ENCODE data around the gene METRN. TPM values are rescaled to one million over a fixed set of nuclear protein-coding genes. Genes with fewer than 3 reads are reported as not detected.

Gene METRN
- polyA plus RNA-seq, 6 donors from 2014 or later, result 4.0 to 10.2 (median 6.2) TPM; not detected in 1

DNA sequence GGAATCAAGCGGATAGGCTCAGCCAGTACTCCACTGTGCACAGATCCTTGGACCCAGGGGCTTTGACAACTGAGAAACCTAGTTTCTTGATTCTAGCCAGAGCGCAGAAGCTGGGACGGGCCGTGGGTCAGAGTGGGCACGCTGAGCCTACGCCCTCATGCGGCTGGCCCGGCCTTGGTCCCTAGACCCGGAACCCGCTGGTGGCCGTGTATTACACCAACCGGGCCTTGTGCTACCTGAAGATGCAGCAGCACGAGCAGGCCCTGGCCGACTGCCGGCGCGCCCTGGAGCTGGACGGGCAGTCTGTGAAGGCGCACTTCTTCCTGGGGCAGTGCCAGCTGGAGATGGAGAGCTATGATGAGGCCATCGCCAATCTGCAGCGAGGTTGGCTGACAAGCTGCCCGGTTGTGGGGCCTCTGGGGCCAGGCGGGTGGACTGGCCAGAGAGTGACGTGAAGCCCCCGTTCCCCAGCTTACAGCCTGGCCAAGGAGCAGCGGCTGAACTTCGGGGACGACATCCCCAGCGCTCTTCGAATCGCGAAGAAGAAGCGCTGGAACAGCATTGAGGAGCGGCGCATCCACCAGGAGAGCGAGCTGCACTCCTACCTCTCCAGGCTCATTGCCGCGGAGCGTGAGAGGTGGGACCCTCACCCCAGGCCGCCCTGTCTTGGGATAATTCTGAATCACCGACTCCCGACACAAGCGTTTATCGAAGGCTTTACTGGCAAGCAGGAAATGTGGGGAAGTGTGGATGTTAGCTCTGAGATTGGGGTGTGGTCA lies 33.8 kb upstream of the METRN start:
- peak overlapping the region; percentile 68 to 93 (median 83) for H3K4me3 Mint-ChIP-seq
- peaks cover 0 to 9% (median 0%) of the 10 kb centered on the region in 3 donors for H3K27me3 Mint-ChIP-seq
- H3K36me3 Mint-ChIP-seq, result no peaks in the 10 kb centered on the region
- DNase-seq, result no peak
- peaks cover 4 to 35% (median 34%) of the 10 kb centered on the region in 3 donors for H3K4me1 Mint-ChIP-seq
- ATAC-seq (ENCODE audit: low read depth in 2 of 2), result no peak
- H3K9me3 Mint-ChIP-seq, result no peaks in the 10 kb centered on the region
- H3K27ac Mint-ChIP-seq, result peak overlapping the region in 2 of 6 donors; percentile 29 to 56

DNA sequence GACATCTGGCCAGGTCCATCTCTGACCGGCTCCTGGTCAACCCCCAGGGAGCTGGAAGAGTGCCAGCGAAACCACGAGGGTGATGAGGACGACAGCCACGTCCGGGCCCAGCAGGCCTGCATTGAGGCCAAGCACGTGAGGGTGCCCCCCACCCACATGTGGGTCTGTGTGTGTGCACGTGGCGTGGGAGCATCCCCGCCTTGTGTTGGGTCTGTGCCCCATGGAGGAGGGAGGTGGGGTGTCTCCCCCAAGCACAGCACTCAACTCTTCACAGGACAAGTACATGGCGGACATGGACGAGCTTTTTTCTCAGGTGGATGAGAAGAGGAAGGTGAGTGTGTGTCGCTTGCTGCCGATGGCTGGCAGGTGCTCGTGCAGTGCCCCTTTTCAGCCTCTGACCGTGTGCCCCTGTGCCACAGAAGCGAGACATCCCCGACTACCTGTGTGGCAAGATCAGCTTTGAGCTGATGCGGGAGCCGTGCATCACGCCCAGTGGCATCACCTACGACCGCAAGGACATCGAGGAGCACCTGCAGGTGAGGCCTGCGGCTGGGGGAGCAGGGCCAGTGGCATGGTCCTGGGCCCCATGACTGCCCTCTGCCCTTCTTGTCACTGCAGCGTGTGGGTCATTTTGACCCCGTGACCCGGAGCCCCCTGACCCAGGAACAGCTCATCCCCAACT lies 33.0 kb upstream of the METRN start:
- Mint-ChIP-seq H3K4me3 (peak overlapping the region; percentile 68 to 89 (median 82)), H3K4me1 (peaks cover 4 to 38% (median 36%) of the 10 kb centered on the region in 3 donors), H3K9me3 (no peaks in the 10 kb centered on the region), H3K36me3 (no peaks in the 10 kb centered on the region), H3K27ac (peak overlapping the region in 3 of 6 donors; percentile 24 to 81 (median 54)), H3K27me3 (peaks cover 0 to 6% (median 0%) of the 10 kb centered on the region in 3 donors)
- ATAC-seq (ENCODE audit: low read depth in 2 of 2), result no peak
- no peak for DNase-seq

DNA sequence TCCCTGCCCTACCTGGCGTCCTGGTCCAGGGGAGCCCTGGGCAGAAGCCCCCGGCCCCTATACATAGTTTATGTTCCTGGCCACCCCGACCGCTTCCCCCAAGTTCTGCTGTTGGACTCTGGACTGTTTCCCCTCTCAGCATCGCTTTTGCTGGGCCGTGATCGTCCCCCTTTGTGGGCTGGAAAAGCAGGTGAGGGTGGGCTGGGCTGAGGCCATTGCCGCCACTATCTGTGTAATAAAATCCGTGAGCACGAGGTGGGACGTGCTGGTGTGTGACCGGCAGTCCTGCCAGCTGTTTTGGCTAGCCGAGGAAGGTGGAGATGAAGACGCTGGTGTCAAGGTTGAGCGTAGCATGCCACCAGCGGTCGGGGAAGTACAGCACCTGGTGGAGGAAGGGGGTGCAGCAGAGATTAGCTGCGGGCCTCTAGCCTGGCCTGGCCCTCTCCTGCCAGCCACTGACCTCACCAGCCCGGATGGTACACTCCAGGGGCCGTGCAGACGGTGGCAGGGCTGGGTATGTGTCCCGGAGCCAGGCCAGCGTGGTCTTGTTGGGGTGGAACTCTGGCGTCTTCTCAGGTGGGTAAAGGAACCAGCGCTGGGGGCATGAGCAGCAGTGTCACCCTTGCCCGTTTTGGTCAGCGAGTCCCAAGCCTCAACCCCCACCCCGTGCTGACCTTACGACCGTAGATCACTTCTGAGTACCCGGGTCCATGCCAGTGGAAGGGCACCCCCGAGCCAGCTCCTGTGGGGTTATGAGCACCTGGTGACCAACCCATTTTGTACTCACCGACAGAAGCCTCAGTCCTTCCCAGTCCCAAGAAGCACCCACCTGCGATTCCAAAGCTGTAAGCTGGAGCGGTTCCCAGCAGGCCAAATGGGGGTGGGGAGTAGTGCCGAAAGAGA lies 32.2 kb upstream of the METRN start:
- ATAC-seq (ENCODE audit: low read depth in 2 of 2) (no peak), DNase-seq (no peak)
- H3K27ac Mint-ChIP-seq, result peak overlapping the region in 4 of 6 donors; percentile 32 to 83 (median 69)
- H3K36me3 Mint-ChIP-seq, result no peaks in the 10 kb centered on the region
- no peaks in the 10 kb centered on the region for H3K9me3 Mint-ChIP-seq
- H3K27me3 Mint-ChIP-seq, result no peaks in the 10 kb centered on the region
- H3K4me3 Mint-ChIP-seq, result peak overlapping the region; percentile 68 to 89 (median 82)
- peaks cover 4 to 38% (median 38%) of the 10 kb centered on the region in 3 donors for H3K4me1 Mint-ChIP-seq

DNA sequence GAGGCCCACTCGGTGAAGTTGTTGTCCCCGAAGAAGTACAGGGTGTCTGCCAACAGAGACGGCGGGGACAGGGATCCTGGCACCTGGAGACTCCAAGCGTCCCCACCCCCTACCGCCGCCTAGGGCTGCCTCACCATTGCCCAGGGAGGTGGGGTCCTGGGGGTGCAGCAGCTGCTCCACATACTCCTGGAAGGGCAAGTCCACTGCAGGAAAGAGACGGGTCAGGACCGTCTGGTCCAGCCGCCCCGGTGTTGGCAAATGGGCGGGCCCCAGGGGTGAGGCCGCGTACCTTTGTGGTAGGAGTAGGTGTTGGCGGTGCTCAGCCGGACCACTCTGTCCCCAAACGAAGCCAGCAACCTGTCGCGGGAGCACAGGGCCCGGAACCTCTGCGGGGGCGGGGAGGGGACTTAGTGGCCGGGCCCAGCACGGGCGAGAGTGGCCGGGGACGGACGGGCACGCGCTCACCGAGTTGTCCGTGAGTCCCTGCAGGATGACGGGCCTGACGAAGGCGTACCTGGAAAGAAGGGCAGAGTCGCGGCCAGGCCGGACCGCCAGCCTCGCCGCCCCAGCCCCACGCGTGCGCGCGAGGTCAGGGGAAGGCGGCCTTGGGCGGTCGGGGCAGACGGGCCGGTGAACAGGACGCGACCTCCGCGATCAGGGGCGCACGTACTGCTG lies 31.4 kb upstream of the METRN start:
- no peak for DNase-seq
- Mint-ChIP-seq H3K4me3 (peak overlapping the region; percentile 68 to 89 (median 82)), H3K9me3 (no peaks in the 10 kb centered on the region), H3K27ac (peak overlapping the region in 3 of 6 donors; percentile 32 to 83 (median 82)), H3K36me3 (no peaks in the 10 kb centered on the region), H3K27me3 (no peaks in the 10 kb centered on the region), H3K4me1 (peaks cover 4 to 42% (median 38%) of the 10 kb centered on the region in 3 donors)
- no peak for ATAC-seq (ENCODE audit: low read depth in 2 of 2)

DNA sequence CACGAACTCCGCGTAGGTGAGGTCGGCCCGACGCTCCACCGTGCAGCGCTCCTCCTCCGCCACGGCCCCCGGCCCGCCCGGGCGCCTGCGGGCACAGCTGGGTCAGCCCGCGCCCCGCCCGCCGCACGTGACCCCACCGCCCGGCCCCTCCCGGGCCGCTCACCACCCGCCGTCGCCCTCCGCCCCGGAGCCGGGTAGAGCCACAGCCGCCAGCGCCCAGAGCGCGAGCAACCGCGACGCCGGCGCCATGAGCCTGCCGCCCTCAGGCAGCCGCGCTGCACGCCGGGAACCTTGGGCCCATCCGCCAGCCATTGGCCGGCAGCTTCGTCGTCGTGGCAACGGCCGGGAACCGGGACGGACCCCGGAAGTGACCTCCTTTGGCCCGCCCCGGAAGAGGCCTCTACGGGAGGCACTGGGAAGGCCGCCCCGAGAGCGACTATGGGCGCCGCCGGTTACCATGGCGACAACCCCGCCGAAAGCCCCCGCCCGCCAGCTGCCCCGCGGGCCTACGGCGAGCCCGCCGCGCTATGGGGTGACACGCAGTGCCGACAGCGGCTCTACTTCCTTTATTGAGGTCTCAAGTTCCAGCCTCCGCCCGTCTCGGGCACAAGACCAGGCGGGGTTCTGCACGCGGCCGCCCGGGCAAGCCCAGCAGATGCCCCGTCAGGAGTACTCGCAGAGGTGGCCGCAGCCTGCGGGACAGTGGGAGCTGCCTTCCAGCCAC lies 30.7 kb upstream of the METRN start, which contains the start of gene JMJD8:
TSS of gene JMJD8 (minus strand) at position 264 of the 724 bp plus-strand sequence. CDS start at position 249, 15 bp downstream.
- H3K4me3 Mint-ChIP-seq, result peak within 1 kb of the TSS; percentile 77 to 91 (median 85)
- H3K4me1 Mint-ChIP-seq, result peaks cover 8 to 45% (median 45%) of the 10 kb centered on the region in 3 donors
- peak; percentile 96 for DNase-seq
- no peaks in the 10 kb centered on the region for H3K36me3 Mint-ChIP-seq
- H3K27me3 Mint-ChIP-seq, result no peaks in the 10 kb centered on the region
- H3K27ac Mint-ChIP-seq, result peak within 1 kb of the TSS; percentile 33 to 93 (median 74)
- H3K9me3 Mint-ChIP-seq, result no peaks in the 10 kb centered on the region
- peak; percentile 78 to 79 for ATAC-seq (ENCODE audit: low read depth in 2 of 2)

DNA sequence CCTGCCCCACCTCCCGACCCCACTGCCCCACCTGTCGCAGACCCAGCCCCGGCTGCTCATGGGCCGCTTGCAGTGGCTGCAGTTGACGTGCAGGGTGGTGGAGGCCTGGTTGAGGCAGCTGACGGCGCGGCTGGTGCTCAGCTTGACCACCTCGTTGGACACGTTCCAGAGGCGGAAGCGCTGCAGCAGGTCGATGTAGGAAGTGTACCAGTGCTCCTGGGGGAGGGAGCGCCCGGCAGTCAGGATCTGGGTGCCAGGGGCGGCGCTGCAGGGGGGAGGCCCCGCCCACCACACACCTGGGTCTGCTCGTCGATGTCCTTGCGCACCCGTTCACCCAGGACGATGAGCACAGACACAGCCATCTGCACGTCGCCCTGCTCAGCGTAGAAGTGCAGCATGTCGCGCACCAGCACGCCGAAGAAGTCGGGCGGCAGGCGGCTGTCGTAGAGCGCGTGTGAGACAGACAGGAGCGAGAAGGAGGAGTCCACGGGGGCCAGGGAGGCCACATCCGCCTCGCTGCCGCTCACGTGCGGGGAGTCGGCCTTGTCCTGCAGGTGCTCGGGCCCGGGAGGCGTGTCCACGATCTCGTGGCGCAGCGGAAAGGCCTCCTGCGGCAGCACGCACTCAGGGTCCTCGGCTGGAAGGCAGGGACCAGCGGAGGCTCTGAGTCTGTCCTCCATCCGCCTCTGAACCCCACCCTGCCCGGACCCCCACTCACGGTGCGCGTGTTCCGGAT lies 29.8 kb upstream of the METRN start:
- Mint-ChIP-seq H3K27ac (peak overlapping the region in 2 of 6 donors; percentile 70 to 83), H3K9me3 (no peaks in the 10 kb centered on the region), H3K27me3 (no peaks in the 10 kb centered on the region), H3K4me3 (peak overlapping the region in 1 of 8 donors; percentile 79), H3K4me1 (peaks cover 9 to 53% (median 49%) of the 10 kb centered on the region in 3 donors), H3K36me3 (no peaks in the 10 kb centered on the region)
- ATAC-seq (ENCODE audit: low read depth in 2 of 2), result no peak
- DNase-seq, result no peak

DNA sequence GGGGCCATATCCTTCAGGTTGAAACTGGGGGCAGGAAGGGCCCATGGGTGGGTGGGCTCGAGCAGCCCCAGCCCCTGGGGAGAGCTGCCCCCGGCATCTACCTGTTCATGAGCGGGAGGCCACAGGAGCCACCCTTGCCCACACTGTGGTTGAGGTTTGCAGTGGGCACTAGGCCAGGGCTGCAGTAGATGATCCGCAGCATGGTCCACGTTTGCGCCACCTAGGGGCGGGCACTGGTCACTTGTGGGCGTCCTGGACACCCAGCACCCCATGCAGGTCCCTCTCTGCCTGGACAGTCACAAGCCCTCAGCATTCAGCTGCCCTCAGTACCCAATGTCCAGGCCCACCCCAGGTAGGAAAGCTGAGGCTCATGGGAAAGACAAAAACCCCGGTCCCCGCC lies 29.0 kb upstream of the METRN start:
- peak overlapping the region in 3 of 6 donors; percentile 63 to 77 (median 76) for H3K27ac Mint-ChIP-seq
- ATAC-seq (ENCODE audit: low read depth in 2 of 2) (no peak), DNase-seq (no peak)
- peak overlapping the region in 6 of 8 donors; percentile 19 to 79 (median 62) for H3K4me3 Mint-ChIP-seq
- no peaks in the 10 kb centered on the region for H3K9me3 Mint-ChIP-seq
- peaks cover 14 to 58% (median 49%) of the 10 kb centered on the region in 3 donors for H3K4me1 Mint-ChIP-seq
- no peaks in the 10 kb centered on the region for H3K27me3 Mint-ChIP-seq
- no peaks in the 10 kb centered on the region for H3K36me3 Mint-ChIP-seq

DNA sequence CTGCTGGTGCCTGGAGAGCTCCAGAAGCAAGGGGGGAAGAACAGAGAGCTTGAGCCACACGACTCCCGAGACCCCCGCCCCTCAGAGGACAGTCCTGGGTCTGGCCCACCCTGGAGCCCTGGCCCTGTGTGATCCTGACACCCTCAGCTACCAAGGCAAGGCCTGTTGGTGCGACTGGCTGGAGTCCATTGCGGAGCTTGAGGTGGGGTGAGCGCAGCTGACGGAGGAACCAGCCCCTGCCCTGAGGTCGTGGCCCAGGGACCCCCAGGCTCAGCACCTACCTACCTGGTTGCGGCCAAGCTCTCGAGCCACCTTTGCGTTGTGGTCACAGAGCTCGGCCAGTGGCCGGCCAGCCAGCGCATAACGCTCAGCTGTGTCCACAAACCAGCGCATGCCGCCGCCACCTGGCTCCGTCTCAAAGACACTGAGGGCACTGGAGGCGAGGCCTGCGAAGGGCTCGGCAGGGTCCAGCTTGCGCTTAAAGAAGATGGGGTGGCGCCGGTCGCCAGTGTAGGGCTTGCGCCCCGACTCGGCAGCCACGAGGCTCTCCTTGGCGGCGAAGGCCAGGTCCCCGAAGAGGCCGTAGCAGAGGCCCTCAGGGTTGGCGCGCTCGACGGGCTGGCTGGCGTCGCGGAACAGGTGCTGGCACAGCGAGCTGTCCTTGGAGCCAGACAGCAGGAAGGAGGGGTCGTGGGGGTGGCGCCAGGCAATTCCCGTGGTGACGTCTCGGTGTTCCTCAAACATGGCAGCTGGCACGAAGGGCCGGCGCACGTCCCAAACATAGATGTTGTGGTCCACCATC lies 28.3 kb upstream of the METRN start:
- peaks cover 17 to 54% (median 42%) of the 10 kb centered on the region in 3 donors for H3K4me1 Mint-ChIP-seq
- no peaks in the 10 kb centered on the region for H3K27me3 Mint-ChIP-seq
- H3K27ac Mint-ChIP-seq, result peak overlapping the region in 1 of 6 donors; percentile 77
- H3K9me3 Mint-ChIP-seq, result no peaks in the 10 kb centered on the region
- peak overlapping the region in 3 of 8 donors; percentile 6 to 59 (median 53) for H3K4me3 Mint-ChIP-seq
- H3K36me3 Mint-ChIP-seq, result no peaks in the 10 kb centered on the region
- DNase-seq (no peak), ATAC-seq (ENCODE audit: low read depth in 2 of 2) (no peak)

DNA sequence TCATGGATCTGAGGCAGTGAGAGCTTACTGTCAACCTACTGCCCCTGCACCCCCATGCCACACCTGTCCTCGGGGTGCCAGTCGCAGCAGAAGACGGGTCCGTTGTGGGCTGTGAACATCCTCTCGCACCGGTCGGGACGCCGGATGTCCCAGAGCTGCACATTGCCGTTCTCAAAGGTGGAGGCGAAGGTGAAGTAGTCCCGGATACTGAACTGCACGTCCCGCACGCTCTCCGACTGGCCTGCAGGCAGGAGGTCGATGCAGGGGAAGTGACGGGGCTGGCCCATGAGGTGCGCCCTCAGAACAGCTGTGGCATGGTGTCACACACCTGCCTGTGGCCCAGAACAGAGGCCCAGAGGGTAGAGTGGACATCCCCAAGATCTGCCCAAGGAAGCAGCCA lies 27.4 kb upstream of the METRN start:
- peak overlapping the region in 4 of 8 donors; percentile 25 to 72 (median 55) for H3K4me3 Mint-ChIP-seq
- ATAC-seq (ENCODE audit: low read depth in 2 of 2) (no peak), DNase-seq (no peak)
- no peaks in the 10 kb centered on the region for H3K9me3 Mint-ChIP-seq
- no peaks in the 10 kb centered on the region for H3K36me3 Mint-ChIP-seq
- peaks cover 17 to 45% (median 36%) of the 10 kb centered on the region in 3 donors for H3K4me1 Mint-ChIP-seq
- peaks cover 0 to 6% (median 1%) of the 10 kb centered on the region in 3 donors for H3K27me3 Mint-ChIP-seq
- no peak overlapping the region for H3K27ac Mint-ChIP-seq

DNA sequence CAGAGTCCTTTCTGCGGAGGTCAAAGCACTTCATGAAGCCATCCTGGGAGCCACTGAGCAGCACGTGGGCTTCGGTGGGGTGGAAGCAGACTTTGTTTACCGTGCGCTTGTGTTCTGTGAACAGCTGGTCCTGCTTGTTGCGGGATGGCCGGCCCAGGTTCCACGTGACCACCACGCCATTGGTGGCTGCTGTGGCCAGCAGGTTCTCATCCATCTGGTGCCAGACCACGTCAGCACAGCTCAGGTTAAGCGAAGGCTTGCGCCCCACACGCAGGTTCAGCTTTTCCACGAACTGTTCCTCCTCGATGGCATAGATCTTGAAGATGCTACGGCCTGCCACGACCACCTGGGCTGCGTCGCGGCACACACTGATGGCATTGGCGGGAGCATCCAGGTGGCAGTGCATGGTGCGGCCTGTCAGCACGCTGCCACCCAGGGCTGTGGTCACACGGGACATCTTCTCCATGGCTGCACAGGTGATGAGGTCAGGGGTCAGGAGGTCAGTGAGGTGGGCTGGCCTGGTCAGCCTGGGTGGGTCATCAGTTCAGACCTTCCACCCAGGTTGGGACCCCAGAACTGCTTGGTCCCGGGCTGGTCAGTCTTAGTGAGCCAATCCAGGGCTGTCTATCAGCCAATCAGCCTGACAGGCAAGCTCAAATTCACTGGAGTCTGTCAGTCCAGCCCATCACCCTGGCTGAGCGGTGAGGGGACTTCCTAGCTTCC lies 25.6 kb upstream of the METRN start:
- Mint-ChIP-seq H3K27me3 (peaks cover 0 to 15% (median 13%) of the 10 kb centered on the region in 3 donors), H3K27ac (peak overlapping the region in 5 of 6 donors; percentile 33 to 96 (median 56)), H3K4me1 (peaks cover 22 to 40% (median 29%) of the 10 kb centered on the region in 3 donors), H3K9me3 (no peaks in the 10 kb centered on the region), H3K36me3 (no peaks in the 10 kb centered on the region), H3K4me3 (peak overlapping the region; percentile 89 to 97 (median 94))
- ATAC-seq (ENCODE audit: low read depth in 2 of 2) (no peak), DNase-seq (no peak)

All from naive B cell (primary cell).